ENCODE measurements around the gene ZNF777.

Gene ZNF777

DNA sequence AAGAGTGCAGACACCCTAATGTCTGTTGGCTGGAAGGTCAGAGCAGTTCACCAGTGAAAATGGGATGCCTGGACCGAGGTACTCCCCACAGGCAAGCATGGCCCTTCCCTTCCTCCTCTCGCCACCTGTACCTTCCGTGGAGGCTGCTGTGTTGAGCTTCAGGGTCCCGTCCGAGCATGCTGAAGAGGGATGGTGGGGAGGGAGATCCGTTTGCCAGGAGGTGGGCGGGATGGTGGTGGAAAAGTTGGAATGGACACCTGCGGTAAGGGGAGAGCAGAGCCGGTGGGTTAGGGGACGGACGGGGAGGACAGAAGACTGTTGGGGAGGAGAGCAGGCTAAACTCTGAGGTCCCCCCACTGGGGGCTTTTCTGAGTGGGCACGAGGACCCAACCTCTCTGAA, 15.9 kb upstream of the ZNF777 start:
- DNase-seq: no peak

DNA sequence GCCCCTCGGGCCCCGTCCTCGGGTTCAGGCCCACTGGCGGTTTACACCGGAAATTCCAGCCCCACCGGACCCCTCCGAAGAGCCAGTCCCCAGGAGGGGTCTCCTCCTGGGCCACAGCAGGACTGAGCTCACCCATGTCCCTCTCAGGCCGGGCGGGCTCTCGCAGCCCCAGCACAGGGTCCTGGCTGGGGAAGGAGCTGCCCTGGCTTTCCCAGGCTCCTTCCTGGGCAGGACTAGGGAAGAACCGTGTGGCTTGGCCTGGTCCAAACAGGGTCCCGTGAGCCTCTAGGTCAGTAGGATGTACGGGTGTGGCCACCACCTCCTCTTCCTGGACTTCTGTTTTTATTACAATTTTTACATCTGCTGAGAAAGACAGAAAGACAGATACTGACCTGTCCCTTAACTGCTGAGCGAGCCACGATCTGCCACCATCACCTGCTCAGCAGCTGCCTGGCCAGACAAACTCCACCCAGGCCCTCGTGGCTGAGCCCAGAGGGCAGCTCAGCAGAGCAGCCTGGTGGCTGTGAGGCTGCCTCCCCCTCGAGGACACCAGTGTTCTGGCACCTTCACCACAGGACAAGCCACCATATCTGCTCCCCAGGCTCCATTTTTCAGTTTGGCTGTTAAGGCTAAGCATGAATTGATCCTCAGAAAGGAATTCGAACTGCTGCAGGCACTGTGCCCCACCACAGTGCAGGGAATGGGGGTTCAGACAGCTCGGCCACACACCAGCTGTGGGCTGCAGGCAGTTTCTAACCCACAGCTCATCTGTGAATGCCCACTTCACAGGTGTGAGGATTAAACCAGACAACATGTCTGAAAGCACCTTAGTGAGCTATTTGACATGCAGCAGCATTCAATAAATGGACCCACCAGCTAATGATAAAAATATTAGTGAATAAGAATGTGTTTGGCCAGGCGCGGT, 14.5 kb upstream of the ZNF777 start:
- DNase-seq: no peak

DNA sequence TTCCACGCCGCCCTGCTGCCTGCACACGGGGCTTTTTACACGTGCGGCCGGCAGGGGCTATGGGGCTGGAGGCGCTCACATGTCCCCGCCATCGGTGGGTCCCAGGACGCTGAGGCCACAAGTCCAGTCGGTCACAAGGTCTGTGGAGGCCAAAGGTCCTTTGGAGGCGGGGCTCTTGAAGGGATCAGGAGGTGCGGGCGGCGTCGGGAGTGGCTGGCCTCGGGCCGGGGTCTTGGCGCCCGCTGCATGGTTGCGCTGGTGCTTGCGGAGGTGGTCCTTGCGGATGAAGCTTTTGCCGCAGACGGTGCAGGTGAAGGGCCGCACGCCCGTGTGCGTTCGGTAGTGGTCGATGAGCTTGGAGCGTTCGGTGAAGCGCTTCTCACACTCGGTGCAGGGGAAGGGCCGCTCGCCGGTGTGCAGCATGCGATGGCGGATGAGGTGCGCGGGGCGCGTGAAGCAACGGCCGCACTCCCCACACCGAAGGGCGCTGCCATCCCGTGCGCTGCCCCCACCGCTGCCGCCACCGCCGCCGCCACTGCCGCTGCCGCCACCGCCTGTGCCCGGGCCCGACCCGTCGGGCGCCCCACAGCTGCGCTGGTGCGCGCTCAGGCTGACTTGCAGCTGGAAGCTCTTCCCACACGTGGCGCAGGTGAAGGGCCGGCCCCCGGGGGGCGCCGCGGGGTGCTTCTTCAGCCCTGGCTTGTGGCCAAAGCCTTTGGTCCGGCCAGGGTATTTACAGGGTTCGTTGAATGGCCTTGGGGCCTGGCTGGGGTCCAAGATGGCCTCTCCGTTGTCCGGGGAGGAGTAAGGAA, 13.7 kb upstream of the ZNF777 start:
- DNase-seq: no peak

DNA sequence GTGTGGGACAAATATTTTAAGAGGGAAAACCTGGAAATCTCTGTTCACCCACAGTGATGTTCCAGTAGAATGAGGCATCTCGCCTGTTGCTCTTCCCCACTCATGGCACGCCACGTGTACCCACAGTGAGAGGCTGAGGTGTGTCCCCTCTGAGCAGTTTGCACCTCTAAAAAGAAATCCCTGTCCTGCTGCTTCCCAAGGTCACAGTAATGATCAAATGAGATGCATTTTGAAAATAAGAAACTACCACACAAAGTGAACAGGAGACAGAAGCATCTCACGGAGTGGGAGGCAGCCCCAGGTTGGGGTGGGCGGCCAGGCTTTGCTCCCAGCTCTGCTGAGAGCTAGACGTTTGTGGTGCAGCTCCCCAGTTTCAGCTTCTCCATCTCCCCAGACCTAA, 12.4 kb upstream of the ZNF777 start:
- no peak for DNase-seq

DNA sequence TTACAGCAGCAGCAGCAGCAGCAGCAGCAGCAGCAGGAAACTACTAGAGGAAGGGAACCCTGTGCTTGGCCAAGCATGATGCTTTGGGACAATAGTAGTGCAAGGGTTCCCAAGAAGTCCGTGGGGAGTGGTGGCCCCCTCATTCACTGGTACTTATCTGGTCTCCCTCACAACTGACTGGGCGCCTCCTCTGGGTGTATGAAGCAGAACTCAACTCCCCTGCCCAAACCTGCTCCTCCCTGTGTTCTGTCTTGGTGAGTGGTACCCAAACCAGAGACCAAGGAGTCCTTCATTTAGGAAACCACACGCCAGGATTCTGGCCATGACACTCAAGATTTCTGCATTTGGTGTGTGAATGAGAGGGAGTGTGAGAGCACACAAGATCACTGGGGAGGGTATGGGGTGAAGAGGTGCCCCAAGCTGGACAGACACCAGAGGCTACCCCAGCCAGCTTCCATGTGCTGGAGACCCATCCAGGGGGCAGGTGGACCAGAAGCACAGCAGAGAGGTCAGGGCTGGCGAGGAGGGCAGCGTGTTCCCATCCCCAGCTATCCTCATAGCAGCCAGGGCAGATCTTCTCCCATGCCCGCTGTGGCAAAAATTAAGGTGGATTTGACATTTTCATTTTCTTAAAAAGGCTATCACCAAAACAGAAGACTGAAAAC, 10.6 kb upstream of the ZNF777 start:
- DNase-seq: no peak

DNA sequence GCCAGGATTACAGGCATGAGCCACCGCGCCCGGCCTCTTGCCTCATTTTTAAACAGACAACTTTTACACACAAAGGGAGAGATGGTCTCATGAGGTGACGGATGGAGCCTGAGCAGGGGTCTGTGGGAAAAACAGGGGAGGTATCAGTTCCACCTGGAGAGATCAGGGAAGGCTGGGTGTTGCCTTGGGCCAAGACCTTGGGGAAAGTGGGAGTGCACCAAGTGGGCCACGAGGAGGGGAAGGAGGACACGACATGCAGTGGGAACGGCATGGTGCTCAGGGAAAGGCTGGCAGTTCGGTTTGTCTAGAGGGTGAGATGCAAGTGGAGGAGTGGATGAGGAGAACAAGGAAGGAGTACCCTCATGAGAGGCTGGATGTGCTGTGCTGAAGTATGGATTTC, 8.9 kb upstream of the ZNF777 start:
- DNase-seq: no peak

DNA sequence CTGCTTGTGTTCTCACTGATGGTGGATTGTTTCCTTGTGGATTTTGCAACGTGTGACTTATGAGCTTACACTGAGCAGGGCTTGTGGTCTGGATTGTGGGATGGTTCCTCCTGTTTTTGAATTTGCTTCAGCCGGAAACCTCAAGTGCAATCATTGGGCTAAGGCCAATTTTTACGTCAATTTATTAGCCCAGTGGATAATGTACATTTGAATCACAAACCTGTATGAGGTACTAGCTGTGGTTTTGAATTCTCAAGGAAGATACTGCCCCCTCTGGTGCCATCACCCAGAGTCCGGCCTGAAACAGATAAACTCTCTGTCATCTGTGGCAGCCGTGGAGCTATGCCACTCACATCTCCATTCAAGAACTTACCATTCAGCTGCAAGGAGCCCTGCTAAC, 7.3 kb upstream of the ZNF777 start:
- DNase-seq: no peak

DNA sequence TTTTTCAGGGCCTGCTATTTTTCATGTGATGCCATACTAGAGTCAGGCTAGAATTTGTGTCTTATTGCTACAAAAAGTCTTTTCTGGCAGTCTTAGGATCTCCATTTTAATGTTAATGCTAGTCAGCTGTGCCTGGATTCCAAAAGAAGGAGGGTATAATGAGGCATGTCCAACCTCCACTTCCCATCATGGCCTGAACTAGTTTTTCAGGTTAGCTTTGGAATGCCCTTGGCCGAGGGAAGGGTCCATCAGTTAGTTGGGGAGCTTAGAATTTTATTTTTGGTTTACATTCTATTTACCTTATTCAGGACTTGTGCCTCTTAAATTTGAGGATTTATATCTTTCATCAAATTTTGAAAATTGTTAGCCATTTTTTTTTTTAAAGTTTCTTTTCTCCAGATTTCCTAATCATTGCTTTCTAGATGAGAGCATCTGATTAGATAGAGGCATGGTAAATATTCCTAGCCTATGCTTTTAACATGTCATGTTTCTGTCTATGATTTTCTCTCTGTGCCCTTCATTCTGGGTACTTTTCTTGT, 6.5 kb upstream of the ZNF777 start:
- no peak for DNase-seq

DNA sequence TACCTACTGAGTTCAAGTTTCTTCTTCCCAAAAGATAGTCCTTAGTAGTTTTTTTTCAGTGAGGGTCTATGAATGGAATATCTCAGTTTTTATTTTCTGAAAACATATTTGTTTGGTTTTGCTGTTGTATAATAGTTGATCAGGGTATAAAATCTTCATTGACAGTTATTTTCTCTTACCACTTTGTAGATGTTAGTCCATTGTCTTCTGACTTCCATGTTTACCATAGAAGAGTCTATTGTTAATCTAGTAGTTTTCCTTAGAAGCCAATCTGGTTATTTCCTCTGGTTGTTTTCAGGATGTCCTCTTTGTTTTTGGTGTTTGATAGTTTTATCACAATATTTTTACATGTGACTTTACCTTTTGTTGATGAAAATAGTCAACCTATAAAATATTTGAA, 5.5 kb upstream of the ZNF777 start:
- DNase-seq: no peak

DNA sequence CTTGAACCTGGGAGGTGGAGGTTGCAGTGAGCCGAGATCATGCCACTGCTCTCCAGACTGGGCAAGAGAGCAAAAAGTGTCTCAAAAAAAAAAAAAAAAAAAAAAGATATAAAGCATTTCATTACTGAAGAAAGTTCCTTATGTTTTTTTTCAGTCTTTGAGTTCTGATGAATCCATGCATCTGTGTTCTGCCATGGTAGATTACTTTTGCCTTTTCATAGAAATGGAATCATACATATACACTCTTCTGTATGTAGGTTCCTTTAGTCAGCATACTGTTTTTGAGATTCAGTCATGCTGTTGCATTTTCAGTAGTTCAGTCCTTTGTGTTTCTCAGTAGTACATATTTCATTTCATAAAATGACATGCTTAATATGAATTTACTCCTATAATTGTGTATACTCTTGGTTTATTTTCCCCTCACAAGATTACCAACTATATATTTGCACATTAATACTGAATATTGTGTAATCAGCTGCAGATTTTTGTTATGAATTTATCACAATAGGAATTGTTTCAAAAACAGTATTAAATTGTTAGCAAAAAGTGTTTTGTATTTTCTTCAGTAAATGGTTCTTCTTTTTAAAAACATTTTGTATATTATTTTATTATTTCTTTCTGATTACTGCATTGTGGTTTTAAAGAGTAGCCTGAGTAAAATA, 2.8 kb upstream of the ZNF777 start:
- no peak for DNase-seq

DNA sequence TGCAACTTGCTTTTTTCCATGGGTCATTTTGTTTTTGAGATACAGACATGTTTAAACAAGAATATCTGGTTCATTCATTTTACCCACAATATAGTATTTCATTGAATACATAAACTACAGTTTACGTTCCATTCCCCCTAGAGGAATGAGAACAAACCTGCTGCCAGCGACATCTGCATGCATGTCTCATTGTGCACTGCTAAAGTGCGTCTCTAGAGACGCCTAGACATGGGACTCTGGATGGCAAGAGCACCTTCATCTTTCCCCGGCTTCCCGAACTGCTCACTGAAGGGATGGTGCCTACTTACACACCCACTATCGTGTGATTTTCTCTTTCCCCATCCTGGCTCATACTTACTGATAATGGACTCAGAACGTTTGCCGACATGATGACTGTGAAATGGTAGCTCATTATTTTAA, 1.2 kb upstream of the ZNF777 start:
- no peak for DNase-seq

DNA sequence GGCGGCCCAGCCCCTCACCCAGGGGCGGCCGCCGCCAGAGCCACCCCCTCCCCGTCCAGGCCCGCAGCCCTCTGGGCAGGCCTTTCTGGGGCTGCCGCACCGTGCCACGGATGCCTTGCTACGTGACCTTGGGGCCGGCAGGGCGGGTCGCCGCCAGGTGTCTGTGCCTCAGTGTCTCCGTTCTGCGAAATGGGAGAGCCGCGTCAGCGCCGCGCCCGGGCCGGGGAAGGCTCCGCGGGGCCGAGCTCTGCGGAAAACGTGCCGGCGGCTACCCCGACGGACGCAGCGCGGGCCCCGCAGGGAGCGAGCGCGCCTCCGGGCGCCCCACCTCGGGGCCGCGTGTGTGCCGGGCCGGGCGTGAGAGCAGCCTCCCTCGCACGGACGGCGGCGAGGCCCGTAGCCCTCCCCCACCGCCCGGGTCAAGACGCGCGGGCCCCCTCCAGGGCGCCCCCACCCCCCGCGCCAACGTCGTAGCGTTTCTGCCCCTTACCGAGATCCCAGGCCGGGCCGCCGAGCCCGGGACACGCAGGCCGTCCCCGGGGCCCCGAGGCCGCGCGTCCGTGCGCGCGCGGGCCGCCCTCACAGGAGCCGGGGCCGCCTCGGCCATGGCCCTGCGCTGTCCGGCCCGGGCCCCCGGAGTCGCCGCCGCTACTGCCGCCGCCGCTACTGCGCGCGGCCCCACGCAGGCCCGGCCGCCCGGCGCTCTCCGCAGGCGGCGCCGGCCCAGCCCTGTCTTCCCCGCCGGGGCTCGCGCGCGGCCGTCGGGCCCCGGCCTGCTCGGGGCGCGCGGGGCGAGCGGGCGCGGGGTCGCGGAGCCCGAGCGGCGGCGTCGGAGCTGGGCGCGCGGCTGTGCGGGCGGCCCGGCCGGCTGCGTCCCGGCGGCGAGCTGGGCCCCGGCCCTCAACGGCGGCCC, 1.1 kb downstream of the ZNF777 start:
- peak in 2 of 3 experiments; percentile 46 to 56 for DNase-seq

DNA sequence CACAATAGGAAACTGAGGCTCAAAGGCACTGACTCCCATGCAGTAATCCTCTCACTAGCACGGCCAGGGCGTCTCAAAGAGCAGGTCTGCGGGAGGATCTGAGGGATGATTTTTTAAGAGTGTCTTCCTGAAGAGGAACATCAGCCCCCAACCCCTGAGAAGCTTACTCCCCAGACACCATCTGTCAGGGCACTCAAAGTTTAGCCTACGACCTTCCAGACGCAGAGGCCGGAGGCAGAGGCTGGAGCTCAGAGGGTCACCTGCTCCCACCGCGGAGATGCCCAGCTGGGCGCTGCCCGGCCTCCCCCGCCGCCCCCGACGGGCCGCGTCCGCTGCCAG, 1.7 kb downstream of the ZNF777 start:
- no peak for DNase-seq

DNA sequence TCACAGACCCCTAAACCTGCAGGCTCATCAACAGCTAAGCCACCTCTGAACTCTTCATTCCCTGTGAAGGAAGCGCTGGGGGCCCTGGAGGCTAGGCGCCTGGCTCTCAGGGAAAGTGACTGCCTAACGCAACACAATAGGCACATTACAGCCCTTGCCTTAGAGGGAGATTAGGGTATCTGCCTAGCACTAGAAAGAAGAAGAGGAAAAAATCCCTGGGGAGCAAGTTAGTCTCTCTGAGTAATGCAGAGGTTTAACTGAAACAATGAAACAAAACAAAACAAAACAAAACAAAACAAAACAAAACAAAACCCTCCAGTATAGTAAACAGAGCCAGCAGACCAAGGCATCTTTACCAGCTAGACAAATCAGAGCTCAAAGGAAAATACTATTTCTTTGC, 2.6 kb downstream of the ZNF777 start:
- no peak for DNase-seq

DNA sequence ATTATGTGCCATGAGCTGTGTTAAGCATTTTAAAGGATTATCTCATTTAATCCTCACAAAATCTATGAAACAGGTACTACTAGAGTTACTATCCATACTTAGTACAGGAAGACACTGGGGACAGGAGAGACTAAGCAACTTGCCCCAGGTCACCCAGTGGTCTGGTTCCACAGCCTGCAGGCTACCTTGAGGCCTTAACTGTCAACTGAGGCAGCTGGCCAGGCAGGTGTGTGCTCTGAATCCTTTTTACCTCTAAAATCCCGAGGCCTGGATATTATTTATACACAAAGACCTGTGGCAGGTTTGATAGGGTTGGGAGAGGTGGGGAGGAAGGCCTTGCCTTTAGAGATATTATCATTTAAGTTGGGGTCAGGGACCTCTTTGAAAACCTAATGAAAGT, 3.1 kb downstream of the ZNF777 start:
- no peak for DNase-seq

DNA sequence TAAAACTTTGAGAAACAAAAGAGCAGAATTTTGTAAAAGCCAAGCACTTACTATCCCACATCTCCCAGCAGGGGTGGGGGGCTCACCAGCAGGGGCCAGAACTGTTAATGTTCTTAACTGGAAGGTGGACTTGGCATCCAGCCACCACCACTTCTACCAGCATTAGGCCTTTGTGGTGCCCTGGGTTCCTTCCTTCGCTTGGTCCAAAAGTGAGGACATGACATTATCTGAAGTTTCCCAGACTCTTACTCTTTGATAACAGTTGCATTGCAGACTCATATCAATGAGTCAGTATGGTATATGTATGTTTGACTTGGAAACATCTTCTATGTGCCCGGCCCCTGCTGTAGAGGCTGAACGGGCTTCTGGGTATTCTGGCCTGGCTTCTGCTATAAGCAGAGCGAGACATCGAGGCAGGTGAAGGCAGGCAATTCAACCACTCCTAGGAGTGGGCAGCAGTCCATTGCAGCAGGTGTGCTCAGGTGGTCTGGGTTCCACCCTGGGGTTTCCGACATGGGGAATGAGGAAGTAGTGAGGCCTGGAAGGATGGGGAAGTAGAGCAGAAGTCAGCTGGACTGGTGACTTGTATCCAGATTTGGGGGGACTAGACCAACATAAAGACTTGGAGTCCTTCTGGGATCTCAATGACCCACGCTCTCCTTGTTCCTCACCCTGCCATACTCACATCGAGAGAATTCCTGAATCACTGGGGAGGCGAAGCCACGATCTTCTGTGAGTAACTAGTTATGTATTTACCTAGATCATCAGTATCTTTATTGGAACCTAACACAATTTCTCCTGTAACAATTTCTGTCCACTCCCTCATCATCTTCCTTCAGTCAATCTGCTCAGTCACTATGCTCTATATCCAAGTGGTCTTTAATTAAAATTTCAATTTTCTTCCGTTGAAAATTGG, 4.1 kb downstream of the ZNF777 start:
- no peak for DNase-seq

DNA sequence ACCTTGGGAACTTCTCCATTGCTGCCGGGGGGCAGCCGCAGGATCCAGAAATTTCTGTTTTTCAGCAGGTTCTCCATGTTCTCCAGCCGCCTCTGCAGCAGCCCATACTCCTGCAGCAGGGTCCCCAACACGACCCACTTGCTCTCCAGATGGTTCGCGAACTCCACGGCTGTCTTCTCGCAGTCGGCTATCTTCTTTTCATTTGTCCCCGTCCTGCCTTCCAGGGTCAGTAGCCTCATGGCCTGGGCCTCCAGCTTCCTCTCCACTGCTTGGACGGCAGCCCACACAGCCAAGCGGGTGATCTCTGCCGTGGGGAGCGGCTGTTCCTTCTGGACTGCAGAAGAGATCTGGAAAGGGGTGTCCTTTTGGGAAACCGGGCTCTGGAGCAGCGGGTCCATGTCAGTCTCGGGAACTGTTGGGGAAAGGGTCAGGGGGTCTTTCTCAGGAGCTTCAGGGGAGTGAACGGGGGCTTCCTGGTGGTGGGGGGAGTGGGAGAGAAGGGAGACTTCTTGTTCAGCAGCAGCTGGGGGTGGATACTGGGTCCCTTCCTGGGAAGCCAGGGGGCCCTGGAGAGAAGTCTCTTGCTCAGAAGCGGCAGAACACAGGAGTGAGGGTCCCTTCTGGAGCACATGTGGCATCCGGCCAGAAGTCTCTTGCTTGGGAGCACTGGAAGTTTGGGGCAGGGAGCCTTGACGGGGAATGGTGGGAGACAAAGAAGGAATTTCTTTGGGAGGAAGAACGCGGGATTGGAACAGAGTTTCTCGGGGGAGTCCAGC, 5.5 kb downstream of the ZNF777 start:
- no peak for DNase-seq

DNA sequence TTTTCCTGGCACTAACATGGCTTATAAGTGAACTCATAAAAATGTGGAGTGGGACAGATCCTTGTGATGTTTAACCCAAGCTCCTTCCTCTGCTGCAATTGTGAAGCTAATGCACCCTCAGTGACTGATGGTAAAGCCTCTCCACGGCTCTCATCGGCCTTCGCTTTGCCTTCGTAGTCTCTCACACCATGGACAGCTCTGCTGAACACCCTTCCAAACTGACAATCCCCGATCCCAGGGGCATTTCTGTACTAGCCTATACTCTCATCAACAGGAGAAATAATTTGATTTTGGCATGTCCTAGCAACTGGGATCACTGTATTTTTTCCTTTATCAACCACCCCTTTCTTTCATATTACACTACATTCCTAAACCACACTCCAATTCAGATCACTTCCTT, 6.1 kb downstream of the ZNF777 start:
- DNase-seq: no peak

DNA sequence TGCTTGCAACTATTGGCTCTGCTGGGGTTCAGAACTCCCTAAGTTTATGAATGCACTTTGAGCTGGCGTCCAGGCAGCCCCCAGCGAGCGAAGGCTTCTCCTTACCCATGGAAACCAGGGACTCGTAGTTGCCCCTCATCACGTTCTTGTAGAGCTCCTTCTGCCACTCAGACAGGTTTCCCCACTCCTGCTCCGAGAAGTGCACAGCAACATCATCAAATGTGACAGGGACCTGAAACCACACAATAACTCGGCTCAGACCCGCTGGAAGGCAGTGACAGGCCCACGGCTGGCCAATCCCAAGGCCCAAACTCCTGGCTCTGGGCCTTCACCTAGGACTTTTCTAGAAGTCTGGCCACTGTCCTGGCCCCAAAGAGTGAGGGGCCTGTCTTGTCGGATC, 6.9 kb downstream of the ZNF777 start:
- DNase-seq: no peak

DNA sequence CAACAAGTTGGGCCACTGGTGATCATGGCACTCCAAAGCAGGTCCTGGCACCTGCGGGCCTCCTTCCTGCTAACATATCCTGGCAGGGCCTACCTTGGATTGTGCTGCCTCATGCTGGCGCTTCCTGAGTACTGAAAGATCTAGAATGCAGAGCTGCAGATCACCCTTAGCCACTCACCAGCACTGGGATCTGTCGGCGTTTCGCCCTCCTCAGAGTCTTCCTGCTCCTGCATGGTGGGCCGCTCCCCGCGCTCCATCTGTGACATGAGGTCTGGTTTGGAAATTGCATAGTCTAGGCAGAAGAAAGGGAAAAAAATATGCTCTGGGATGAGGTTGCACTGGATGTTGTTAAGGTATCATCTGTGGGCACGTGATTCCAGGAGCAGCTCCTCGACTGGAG, 10.0 kb downstream of the ZNF777 start:
- no peak for DNase-seq

Data from NCI-H1417 (cell line).